HFF-Myc (cell line): Measurements from ENCODE around the gene ADGB.

ENCODE experiments used
- DNase-seq: peaks from one replicate; pipeline ENCODE4 v3.0.0-alpha.2; 2011; ENCODE audit warnings: low read depth; ENCODE audit errors: extremely low read depth
- H3K4me3 ChIP-seq: replicated peaks from 2 replicates; pipeline ENCODE4 v1.5.1; 2011; ENCODE audit warnings: low read depth, mild to moderate bottlenecking, control low read depth, low read length
- TF ChIP-seq, protein P1 (sequence below): IDR thresholded peaks from 2 replicates; pipeline ENCODE4 v1.5.1; 2012; ENCODE audit warnings: mild to moderate bottlenecking, low read depth, low read length, control low read depth; ENCODE audit errors: missing control alignments

Gene ADGB

GRCh38 chr6:146770965-146771735 is 172.4 kb downstream of the ADGB start:
- no peak for DNase-seq
- H3K4me3 ChIP-seq, result no peak overlapping the region
- TF ChIP-seq, protein P1, sequence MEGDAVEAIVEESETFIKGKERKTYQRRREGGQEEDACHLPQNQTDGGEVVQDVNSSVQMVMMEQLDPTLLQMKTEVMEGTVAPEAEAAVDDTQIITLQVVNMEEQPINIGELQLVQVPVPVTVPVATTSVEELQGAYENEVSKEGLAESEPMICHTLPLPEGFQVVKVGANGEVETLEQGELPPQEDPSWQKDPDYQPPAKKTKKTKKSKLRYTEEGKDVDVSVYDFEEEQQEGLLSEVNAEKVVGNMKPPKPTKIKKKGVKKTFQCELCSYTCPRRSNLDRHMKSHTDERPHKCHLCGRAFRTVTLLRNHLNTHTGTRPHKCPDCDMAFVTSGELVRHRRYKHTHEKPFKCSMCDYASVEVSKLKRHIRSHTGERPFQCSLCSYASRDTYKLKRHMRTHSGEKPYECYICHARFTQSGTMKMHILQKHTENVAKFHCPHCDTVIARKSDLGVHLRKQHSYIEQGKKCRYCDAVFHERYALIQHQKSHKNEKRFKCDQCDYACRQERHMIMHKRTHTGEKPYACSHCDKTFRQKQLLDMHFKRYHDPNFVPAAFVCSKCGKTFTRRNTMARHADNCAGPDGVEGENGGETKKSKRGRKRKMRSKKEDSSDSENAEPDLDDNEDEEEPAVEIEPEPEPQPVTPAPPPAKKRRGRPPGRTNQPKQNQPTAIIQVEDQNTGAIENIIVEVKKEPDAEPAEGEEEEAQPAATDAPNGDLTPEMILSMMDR, result no peak

DNA sequence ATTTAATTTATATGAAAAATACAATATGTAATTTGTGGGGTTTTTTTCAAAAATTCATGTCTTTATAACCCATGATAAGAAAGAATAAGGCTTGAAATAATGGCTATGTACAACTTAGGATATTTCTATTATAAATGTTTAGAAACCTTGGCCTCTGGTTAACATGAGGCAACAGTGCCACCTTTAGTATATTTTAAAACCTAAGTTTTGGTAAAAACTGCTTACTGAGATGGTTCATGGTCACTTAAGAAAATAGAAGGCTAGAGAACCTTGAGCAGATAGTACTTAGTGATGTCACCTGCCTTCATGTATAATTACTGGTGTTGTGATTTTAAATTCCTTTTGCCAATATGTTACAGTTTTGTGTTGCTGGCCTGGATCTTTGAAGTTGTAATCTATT is 176.4 kb downstream of the ADGB start:
- TF ChIP-seq, protein P1, result no peak
- DNase-seq, result no peak
- H3K4me3 ChIP-seq, result no peak overlapping the region

- DNase-seq, result no peak
- TF ChIP-seq, protein P1, result no peak
Measured at GRCh38 chr6:146781836-146782235, 183.1 kb downstream of the ADGB start.

GRCh38 chr6:146785001-146785585 is 186.3 kb downstream of the ADGB start:
- peak; percentile 32 for DNase-seq
- H3K4me3 ChIP-seq, result no peak overlapping the region
- TF ChIP-seq, protein P1, result peak; percentile 61

More at GRCh38 chr6:146781836-146782235, 183.1 kb downstream of the ADGB start:
- no peak overlapping the region for H3K4me3 ChIP-seq

DNA sequence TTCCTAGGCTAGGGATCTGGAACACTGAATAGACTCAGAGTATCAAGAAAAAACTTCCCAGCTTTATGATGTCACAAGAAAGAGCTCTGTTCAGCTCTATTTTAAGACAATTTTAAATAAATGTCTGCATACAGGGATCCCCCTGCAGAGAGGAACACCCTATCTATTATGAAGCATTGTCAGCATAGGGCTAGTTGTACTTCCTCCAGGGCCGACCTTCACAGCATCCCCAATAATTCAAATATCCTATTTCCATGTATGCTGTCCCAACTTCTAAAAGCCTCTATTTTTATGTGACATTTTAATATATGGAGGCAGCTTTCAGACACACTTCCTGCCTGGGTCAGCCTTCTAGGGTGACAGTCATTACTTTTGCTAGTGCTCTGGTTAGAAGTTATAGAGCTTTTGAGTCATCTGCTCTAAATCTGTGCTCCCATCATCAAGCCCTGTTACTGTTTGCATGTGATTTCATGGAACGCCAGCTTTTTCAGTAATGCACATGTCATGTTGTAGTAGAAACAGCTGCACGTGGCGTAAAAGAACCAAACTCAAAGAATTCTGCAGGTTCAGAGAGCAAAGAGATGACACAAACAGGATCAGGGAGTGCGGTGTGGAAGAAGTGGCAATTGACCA is 189.2 kb downstream of the ADGB start:
- H3K4me3 ChIP-seq, result no peak overlapping the region
- TF ChIP-seq, protein P1, result no peak
- DNase-seq, result peak; percentile 29

DNA sequence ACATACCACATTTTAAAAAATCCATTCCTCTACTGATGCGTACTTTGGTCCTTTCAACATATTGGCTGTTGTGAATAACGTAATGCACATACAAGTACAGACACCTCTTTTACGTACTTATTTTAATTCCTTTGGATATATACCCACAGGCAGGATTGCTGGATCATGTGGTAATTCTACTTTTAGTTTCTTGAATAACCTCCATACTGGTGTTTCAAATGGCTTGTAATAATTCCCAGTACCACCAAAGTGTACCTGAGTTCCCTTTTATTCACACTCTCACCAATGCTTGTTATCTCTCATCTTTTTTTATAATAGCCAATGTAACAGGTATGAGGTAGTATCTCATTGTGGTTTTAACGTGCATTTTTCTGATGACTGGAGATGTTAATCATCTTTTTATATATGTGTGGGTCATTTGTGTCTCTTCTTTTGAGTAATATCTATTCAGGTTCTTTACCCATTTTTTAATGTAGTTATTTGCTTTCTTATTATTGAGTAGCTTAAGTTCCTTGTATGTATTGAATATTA is 191.9 kb downstream of the ADGB start:
- no peak overlapping the region for H3K4me3 ChIP-seq
- TF ChIP-seq, protein P1, result no peak
- DNase-seq, result no peak
